Heart left ventricle (tissue), 13 donors: ENCODE results near the gene IRS1.

Experiments
- POLR2A ChIP-seq, 2 donors: fragments of 450-650 bp; IDR thresholded peaks; one replicate each; pipeline ENCODE4 v1.6.1; 2017; ENCODE audit warnings: antibody characterized with exemption in 2 of 2, mild to moderate bottlenecking in 2 of 2, moderate library complexity in 2 of 2
- TF ChIP-seq, protein P1 (sequence below), 12 donors: fragments of 200-600 bp; sonication (generic) in 4 of 12; IDR thresholded peaks; one replicate each; pipeline versions ENCODE4 v1.5.0 to v1.8.0; 2018 to 2022; ENCODE audit warnings: antibody characterized with exemption in 12 of 12, mild to moderate bottlenecking in 5 of 12
- donor health status: ischemic (EF 13 %, LVEDD 7.1; RV severe dilation, severe dysfunction).
- donor health status: DM: no; HTN: yes; CAD: no.
- donor health status: DM: no; HTN: no; CAD: no.
- donor health status: ischemic (EF 25% LVEDD 6.9; RV normal size, moderate dysfunction).
- donor health status: ischemic (EF 25% LVEDD 5.7; RV mildly dilated, moderate dysfunction).
- donor health status: ischemic (EF 35%, LVEDD 5.7; RV mildly dilated, moderate dysfunction).
- donor health status: nonischemic (EF 11% LVEDD 7.7; RV severe dilation, severe dysfunction).
- donor health status: DM: yes; HTN: yes; CAD: no.
- donor health status: PGD.
- donor health status: ischemic (EF 29% LVEDD 5.4; RV normal size, mild dysfunction).
- donor health status: nonischemic (EF 23%, LVEDD 6.1; RV moderate dilation, normal function).

DNA sequence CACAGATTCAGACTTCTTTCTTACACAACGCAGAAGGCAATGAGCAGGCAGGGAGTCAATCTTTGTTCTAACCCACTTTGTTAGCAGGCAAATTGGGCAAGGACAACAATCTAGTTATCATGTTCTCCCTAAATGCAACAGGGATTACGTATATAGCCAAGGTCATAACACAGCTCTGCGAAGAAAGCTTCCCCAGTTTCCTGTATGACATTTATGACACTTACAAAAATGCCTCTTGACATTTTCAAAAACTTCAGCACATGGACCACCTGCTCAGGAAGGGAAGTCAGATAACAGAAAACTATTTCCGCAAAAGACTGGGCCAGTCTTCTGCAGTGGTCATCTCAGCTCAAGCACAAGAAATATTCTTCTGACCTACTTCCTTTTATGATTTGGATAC lies 106.1 kb downstream of the IRS1 start:
- TF ChIP-seq, protein P1, sequence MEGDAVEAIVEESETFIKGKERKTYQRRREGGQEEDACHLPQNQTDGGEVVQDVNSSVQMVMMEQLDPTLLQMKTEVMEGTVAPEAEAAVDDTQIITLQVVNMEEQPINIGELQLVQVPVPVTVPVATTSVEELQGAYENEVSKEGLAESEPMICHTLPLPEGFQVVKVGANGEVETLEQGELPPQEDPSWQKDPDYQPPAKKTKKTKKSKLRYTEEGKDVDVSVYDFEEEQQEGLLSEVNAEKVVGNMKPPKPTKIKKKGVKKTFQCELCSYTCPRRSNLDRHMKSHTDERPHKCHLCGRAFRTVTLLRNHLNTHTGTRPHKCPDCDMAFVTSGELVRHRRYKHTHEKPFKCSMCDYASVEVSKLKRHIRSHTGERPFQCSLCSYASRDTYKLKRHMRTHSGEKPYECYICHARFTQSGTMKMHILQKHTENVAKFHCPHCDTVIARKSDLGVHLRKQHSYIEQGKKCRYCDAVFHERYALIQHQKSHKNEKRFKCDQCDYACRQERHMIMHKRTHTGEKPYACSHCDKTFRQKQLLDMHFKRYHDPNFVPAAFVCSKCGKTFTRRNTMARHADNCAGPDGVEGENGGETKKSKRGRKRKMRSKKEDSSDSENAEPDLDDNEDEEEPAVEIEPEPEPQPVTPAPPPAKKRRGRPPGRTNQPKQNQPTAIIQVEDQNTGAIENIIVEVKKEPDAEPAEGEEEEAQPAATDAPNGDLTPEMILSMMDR (IDR thresholded peaks at IDR 0.05), result no peak
- no peak for TF ChIP-seq POLR2A (IDR thresholded peaks at IDR 0.05)
